MCF 10A (cell line): ENCODE measurements around the gene RERE. TPM values are rescaled to one million over a fixed set of nuclear protein-coding genes. Genes with fewer than 3 reads are reported as not detected.
A peak's percentile ranks its signal among the peaks of the same experiment; 100 is the strongest.
"Not testable (repeated sequence)": the region's sequence is repeated elsewhere in the genome, so short reads cannot be mapped to it uniquely, and the experiment has no call there.

Experiments used
- BruUV-seq: library from RNA; stranded (reverse); fragments of 400-500 nt; replicated peaks from 2 replicates; lab custom pipeline; 2021; lab: Mats Ljungman, UMichigan
- CTCF ChIA-PET: fragments of 300-600 bp; sonication (Branson Sonifier 250); formaldehyde crosslinking; extraction: SDS; loops from one replicate; lab custom pipeline; 2021; ENCODE audit warnings: antibody characterized with exemption, inconsistent platforms; lab: Yijun Ruan, JAX
- POLR2A ChIA-PET: fragments of 300-600, 350-650 bp; sonication (Branson Sonifier 250); formaldehyde crosslinking; extraction: SDS; loops from one replicate; lab custom pipeline; 2020; ENCODE audit warnings: antibody characterized with exemption, inconsistent platforms; lab: Yijun Ruan, JAX
- DNase-seq: peaks from one replicate; pipeline ENCODE4 v3.0.0-alpha.2; 2018; ENCODE audit not compliant: unreplicated experiment
- H3K27ac Mint-ChIP-seq: one replicate; pipeline ENCODE4 v1.8.0; 2022; ENCODE audit warnings: mild to moderate bottlenecking, low read depth, mixed read lengths; ENCODE audit not compliant: unreplicated experiment
- H3K27me3 Mint-ChIP-seq: one replicate; pipeline ENCODE4 v1.8.0; 2022; ENCODE audit warnings: mixed read lengths; ENCODE audit not compliant: insufficient read depth, unreplicated experiment
- H3K36me3 Mint-ChIP-seq: one replicate; pipeline ENCODE4 v1.8.0; 2022; ENCODE audit warnings: mild to moderate bottlenecking, moderate library complexity, mixed read lengths; ENCODE audit not compliant: insufficient read depth, unreplicated experiment
- H3K4me1 Mint-ChIP-seq: one replicate; pipeline ENCODE4 v1.8.0; 2022; ENCODE audit warnings: mixed read lengths; ENCODE audit not compliant: insufficient read depth, unreplicated experiment
- H3K4me3 Mint-ChIP-seq: one replicate; pipeline ENCODE4 v1.8.0; 2022; ENCODE audit warnings: mild to moderate bottlenecking, moderate library complexity, mixed read lengths; ENCODE audit not compliant: unreplicated experiment
- H3K9me3 Mint-ChIP-seq: one replicate; pipeline ENCODE4 v1.8.0; 2022; ENCODE audit warnings: mixed read lengths; ENCODE audit not compliant: unreplicated experiment
- CTCF ChIP-seq: fragments of 200-600 bp; IDR thresholded peaks from one replicate; pipeline ENCODE4 v1.8.0; 2022; ENCODE audit warnings: antibody characterized with exemption, mild to moderate bottlenecking; ENCODE audit not compliant: unreplicated experiment
- intact Hi-C: fragments of 100-400 bp; cut with micrococcal nuclease; formaldehyde crosslinking; loops from 2 replicates; pipeline ENCODE4 v1.14.1; 2022
- total RNA-seq: library from RNA; stranded (reverse); gene quantifications from 2 replicates; pipeline ENCODE4 v1.2.3, GENCODE V29; 2022

RERE gene
- total RNA-seq, 1 experiment from 2014 or later: 48.4 TPM

GRCh38 chr1:8627728-8628127 is 189.7 kb downstream of the RERE start:
- Mint-ChIP-seq H3K4me1 (peaks cover 19% of the 10 kb centered on the region), H3K4me3 (no peak overlapping the region), H3K9me3 (no peaks in the 10 kb centered on the region), H3K36me3 (peaks cover 15% of the 10 kb centered on the region), H3K27ac (no peak overlapping the region), H3K27me3 (no peaks in the 10 kb centered on the region)
- POLR2A ChIA-PET: interaction anchor here (0.7 to 1.3 kb wide), 7 partner anchors 12 to 1354 kb away, joined by 3 to 5 read pairs (median 3); no protein-coding TSS in a partner anchor
- TF ChIP-seq CTCF: no peak
- DNase-seq: no peak
- BruUV-seq: no TSS peak
- intact Hi-C loops: no loop called here
- CTCF ChIA-PET: interaction anchor here (0.8 kb wide), 2 partner anchors 35 to 99 kb away, joined by 3 read pairs; no protein-coding TSS in a partner anchor

- ChIA-PET POLR2A (interaction anchor here (0.7 to 1.1 kb wide), 2 partner anchors 21 to 81 kb away, joined by 3 read pairs; no protein-coding TSS in a partner anchor), CTCF (interaction anchor here (0.8 kb wide), 1 partner anchor 47 kb away, joined by 3 read pairs; no protein-coding TSS in a partner anchor)
- H3K36me3 Mint-ChIP-seq: peaks cover 10% of the 10 kb centered on the region
- H3K4me3 Mint-ChIP-seq: no peak overlapping the region
- H3K27ac Mint-ChIP-seq: no peak overlapping the region
- peaks cover 19% of the 10 kb centered on the region for H3K4me1 Mint-ChIP-seq
- intact Hi-C loops: no loop called here
- H3K27me3 Mint-ChIP-seq: no peaks in the 10 kb centered on the region
- DNase-seq: peak; percentile 3
- no peaks in the 10 kb centered on the region for H3K9me3 Mint-ChIP-seq
- TF ChIP-seq CTCF: no peak
- BruUV-seq: no TSS peak
Observed at GRCh38 chr1:8625981-8626898, 191.2 kb downstream of the RERE start.

- no peak for TF ChIP-seq CTCF
- DNase-seq: no peak
- intact Hi-C loops: no loop called here
- no peaks in the 10 kb centered on the region for H3K9me3 Mint-ChIP-seq
- no peaks in the 10 kb centered on the region for H3K27me3 Mint-ChIP-seq
- H3K4me3 Mint-ChIP-seq: no peak overlapping the region
- no TSS peak for BruUV-seq
- peaks cover 19% of the 10 kb centered on the region for H3K4me1 Mint-ChIP-seq
- H3K36me3 Mint-ChIP-seq: peaks cover 7% of the 10 kb centered on the region
- CTCF ChIA-PET: no interaction called here
- POLR2A ChIA-PET: no interaction called here
- H3K27ac Mint-ChIP-seq: no peak overlapping the region
Observed at GRCh38 chr1:8625491-8625890, 191.9 kb downstream of the RERE start.

- H3K27ac Mint-ChIP-seq, intact Hi-C loops, H3K36me3 Mint-ChIP-seq, H3K27me3 Mint-ChIP-seq, H3K9me3 Mint-ChIP-seq, H3K4me3 Mint-ChIP-seq, DNase-seq, POLR2A ChIA-PET, BruUV-seq: not testable (repeated sequence)
- CTCF ChIA-PET: interaction anchor here (0.6 to 0.7 kb wide), 2 partner anchors 24 to 78 kb away, joined by 3 to 4 read pairs; no protein-coding TSS in a partner anchor
- H3K4me1 Mint-ChIP-seq: peaks cover 19% of the 10 kb centered on the region
Observed at GRCh38 chr1:8623651-8624192, 193.7 kb downstream of the RERE start.

- ChIA-PET CTCF (interaction anchor here (0.6 kb wide), 1 partner anchor 18 kb away, joined by 3 read pairs; no protein-coding TSS in a partner anchor), POLR2A (interaction anchor here (0.6 to 0.7 kb wide), 2 partner anchors 30 to 82 kb away, joined by 3 to 4 read pairs; no protein-coding TSS in a partner anchor)
- H3K4me3 Mint-ChIP-seq, H3K9me3 Mint-ChIP-seq, H3K27me3 Mint-ChIP-seq, H3K36me3 Mint-ChIP-seq, intact Hi-C loops, BruUV-seq, DNase-seq, H3K27ac Mint-ChIP-seq: not testable (repeated sequence)
- H3K4me1 Mint-ChIP-seq: peaks cover 16% of the 10 kb centered on the region
Observed at GRCh38 chr1:8621785-8622348, 195.6 kb downstream of the RERE start.

- ChIA-PET POLR2A (interaction anchor here (0.6 to 0.8 kb wide), 3 partner anchors 15 to 606 kb away, joined by 3 read pairs; no protein-coding TSS in a partner anchor), CTCF (interaction anchor here (0.6 kb wide), 1 partner anchor 19 kb away, joined by 3 read pairs; no protein-coding TSS in a partner anchor)
- H3K4me3 Mint-ChIP-seq, BruUV-seq, H3K36me3 Mint-ChIP-seq, intact Hi-C loops, H3K27me3 Mint-ChIP-seq, H3K27ac Mint-ChIP-seq, H3K4me1 Mint-ChIP-seq, DNase-seq, H3K9me3 Mint-ChIP-seq: not testable (repeated sequence)
Observed at GRCh38 chr1:8621034-8621582, 196.3 kb downstream of the RERE start.
